Skin epidermis (tissue), 12 donors: ENCODE measurements around the gene CACNA2D2.

Experiments
- H3K27ac ChIP-seq, 21 experiments: fragments of 200-600 bp; sonication (generic) in 11 of 21; one replicate each; pipeline ENCODE4 v1.5.0; 2020; ENCODE audit warnings: mild to moderate bottlenecking in 3 of 21, inconsistent platforms in 2 of 21, moderate library complexity in 2 of 21
- H3K4me3 ChIP-seq, 7 experiments: fragments of 200-600 bp; sonication (generic) in 2 of 7; one replicate each; pipeline ENCODE4 v1.5.0; 2020; ENCODE audit warnings: inconsistent platforms in 2 of 7, mild to moderate bottlenecking in 2 of 7, moderate library complexity in 1 of 7

The CACNA2D2 gene

DNA sequence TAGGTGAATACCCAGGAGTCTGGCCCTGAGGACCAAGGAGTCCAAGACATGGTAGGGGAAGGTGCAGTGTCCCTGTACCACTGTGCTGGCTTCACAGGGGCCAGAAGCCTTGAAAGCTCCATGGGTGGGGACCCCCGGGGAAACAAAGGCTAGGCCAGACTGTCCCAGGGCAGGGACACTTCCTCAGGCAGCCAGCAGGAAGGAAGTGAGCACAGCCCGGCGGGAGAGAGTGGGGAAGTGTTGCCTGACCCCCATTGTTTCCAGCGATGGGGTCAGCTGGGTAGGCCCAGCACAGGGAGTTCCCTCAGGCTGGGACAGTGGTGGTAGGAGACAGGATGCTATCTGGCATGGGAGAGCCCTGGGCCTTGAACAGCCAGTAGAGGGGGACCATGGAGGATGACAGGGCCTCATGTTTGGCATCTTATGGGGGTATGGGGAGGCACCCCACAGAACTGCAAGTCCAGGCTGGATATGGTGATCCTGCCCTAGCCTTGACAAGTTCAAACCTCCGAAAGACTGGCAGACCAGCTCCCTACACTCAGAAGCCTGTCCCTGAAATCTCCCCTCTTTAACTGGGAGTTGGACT is 179.7 kb downstream of the CACNA2D2 start:
- H3K4me3 ChIP-seq, result no peak overlapping the region
- peak overlapping the region in 20 of 21 experiments; percentile 36 to 99 (median 97) for H3K27ac ChIP-seq

GRCh38 chr3:50323092-50323600 is 180.3 kb downstream of the CACNA2D2 start:
- Histone ChIP-seq H3K4me3 (peak overlapping the region in 1 of 7 experiments; percentile 71), H3K27ac (peak overlapping the region in 20 of 21 experiments; percentile 21 to 99 (median 97))

DNA sequence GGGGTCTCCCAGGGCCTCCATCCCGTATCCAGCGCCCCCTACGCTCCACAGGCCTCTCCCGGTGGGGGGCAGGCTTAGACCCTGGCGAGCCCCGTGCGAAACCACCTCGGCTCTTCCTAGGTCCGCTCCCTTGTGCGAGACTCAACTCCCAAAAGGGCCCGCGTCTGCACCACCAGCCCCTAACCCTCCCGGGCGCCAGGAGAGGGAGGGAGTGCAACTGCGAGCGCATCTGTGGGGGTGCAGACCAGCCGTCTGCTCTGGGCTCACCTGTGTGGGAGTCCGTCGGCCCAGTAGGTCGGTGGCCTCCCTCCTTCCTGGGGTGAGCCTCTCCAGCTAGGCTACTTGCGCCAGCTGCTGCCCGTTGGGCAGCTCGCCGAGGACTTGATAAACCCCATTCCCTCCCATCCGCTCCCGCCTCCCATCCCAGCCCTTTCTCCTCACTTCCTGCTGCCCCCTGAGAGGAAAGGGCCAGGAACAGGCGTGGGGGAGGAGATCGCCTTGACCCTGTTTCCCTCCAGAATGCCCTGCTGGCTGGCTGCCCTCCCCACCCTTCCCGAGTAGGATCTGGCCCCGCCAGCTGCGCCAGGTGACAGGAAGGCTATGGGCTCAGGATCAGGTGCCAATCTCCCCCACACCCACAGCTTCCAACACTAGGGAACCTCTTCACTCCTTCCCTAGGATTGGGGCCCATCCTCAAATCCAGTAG is 180.9 kb downstream of the CACNA2D2 start, which contains the start of gene HYAL2:
TSS of gene HYAL2 (minus strand) at position 360 of the 706 bp plus-strand sequence. CDS start 2,256 bp downstream, outside the sequence.
- Histone ChIP-seq H3K4me3 (peak within 1 kb of the TSS; percentile 57 to 92 (median 63)), H3K27ac (peak within 1 kb of the TSS; percentile 86 to 99 (median 97))

DNA sequence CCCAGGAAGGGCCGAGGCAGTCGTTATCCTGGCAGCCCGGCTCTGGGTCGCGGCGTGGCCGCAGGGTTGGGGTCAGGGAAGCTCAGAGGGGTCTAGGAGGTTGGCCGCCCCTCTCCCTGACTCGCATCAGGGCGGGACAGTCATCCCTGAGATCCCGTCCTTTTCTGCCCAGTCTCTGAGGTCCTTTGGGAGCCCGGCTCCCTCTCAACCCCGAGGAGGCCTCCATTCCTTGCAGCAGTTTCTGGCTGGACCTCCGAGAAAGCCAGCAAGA is 181.4 kb downstream of the CACNA2D2 start:
- H3K27ac ChIP-seq, result peak overlapping the region; percentile 86 to 99 (median 97)
- H3K4me3 ChIP-seq, result peak overlapping the region; percentile 57 to 92 (median 63)

DNA sequence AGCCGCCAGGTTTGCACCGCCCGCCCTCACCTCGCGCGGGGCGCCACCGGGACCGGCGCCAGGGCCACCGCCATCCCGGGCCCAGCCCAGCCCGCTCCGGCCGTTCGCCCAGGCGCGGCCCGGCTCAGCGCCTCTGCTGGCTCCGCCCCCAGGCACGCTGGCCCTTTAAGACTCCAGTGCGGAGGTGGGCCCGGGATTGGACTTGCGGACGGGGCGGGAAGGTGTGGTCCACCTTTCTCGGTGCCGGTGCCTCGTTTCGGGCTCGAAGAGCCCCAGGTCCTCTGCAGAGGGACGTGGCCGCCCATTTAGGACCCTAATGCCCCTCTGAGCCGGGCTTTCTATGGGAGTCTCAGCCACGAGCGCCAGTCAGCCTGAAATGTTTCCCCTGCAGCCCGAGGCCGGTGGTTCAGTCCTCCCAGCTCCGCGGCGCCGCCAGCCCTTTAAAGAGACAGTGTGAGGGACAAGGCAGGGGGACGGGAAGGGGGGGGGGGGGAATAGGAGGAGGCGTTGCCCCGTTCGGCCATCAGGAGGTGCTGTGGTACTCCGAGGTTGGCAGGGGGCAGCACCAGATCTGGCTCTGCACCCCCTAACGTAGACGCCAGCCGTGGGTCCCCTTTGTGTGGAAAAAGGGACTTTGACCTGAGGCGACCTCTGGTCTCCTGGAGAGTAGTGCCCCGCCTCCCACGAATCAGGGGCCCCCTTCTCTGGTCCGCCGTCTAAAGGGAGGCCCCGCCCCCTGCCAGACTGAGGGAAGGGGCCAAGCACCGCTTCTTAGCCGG is 181.9 kb downstream of the CACNA2D2 start:
- Histone ChIP-seq H3K4me3 (peak overlapping the region; percentile 57 to 92 (median 63)), H3K27ac (peak overlapping the region; percentile 86 to 99 (median 97))

GRCh38 chr3:50320853-50321335 is 182.5 kb downstream of the CACNA2D2 start:
- Histone ChIP-seq H3K27ac (peak overlapping the region; percentile 86 to 99 (median 97)), H3K4me3 (peak overlapping the region; percentile 57 to 92 (median 63))

GRCh38 chr3:50319894-50320625 is 183.4 kb downstream of the CACNA2D2 start:
- Histone ChIP-seq H3K4me3 (peak overlapping the region; percentile 57 to 92 (median 63)), H3K27ac (peak overlapping the region in 19 of 21 experiments; percentile 86 to 99 (median 97))

DNA sequence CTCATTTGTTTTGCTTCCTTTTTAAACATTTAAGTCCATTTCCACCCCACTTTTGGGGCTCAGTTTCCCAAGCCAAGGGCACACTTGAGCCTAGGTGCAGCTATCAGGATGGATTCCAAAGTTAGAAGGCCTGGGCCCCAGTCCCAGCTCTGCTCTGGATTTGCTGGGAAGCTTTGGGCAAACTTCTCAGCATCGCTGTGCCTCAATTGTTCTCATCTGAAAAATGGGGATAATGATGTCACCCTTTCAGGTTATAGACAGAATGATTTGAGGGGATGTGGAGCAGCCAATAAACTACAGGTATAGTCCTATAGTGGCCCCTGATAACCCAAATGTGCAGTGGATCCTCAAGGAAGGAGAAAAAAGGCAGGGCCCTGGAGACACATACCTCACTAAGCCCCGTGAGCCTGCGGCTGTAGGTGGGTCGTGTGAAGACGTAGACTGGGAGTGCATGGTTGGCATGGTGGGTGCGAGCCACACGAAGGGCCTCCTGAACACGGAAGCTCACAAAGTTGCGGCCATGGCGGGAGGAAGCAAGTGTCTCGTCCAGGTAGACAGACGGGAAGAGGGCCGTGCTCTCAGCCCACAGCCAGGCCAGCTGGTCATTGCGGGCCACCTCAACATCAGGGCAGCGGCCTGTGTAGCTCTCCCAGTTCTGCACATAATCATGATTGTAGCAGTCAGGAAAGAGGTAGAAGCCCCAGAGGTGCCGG is 184.1 kb downstream of the CACNA2D2 start:
- Histone ChIP-seq H3K27ac (peak overlapping the region in 12 of 21 experiments; percentile 1 to 98 (median 84)), H3K4me3 (peak overlapping the region in 1 of 7 experiments; percentile 1)

DNA sequence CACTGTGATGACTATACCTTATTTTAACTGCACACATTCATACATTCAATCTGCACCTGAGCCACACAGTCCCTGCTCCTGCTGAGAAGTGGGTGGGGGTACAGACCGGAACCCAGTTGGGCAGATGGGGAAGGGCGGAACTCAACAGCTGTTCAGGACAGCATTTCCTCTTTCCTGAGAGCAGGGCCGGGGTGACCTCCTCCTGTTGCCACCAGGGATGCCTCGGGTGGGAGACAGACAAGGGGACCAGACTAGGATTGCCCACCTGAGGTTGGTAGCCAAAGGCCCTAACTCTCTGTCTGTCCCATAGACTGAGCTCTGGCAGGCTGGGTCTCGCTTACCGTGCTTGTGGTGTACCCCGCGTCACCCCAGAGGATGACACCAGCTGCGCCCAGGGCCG is 184.8 kb downstream of the CACNA2D2 start:
- Histone ChIP-seq H3K27ac (peak overlapping the region in 15 of 21 experiments; percentile 1 to 98 (median 83)), H3K4me3 (no peak overlapping the region)

GRCh38 chr3:50318163-50318562 is 185.3 kb downstream of the CACNA2D2 start:
- Histone ChIP-seq H3K4me3 (no peak overlapping the region), H3K27ac (peak overlapping the region in 20 of 21 experiments; percentile 21 to 98 (median 84))

DNA sequence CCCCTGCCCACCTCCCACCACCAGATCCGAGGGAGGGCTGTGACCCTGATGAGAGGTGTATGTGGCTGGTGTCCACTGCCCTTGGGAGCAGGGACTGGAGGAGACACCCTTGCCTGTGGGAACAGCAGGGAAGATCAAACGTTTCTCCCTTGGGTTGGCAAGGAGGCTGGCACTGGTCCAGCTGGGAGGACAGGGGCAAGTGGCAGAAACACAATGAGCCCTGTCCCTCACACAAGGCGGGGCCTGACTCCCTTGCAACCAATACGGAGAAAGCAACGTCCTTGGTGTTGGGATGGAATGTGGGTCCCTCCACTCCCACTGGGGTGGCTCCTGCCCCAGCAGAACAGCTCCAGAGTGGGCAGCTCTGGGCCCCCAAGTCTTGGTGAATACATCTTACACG is 186.1 kb downstream of the CACNA2D2 start:
- Histone ChIP-seq H3K27ac (peak overlapping the region in 20 of 21 experiments; percentile 70 to 98 (median 84)), H3K4me3 (no peak overlapping the region)

DNA sequence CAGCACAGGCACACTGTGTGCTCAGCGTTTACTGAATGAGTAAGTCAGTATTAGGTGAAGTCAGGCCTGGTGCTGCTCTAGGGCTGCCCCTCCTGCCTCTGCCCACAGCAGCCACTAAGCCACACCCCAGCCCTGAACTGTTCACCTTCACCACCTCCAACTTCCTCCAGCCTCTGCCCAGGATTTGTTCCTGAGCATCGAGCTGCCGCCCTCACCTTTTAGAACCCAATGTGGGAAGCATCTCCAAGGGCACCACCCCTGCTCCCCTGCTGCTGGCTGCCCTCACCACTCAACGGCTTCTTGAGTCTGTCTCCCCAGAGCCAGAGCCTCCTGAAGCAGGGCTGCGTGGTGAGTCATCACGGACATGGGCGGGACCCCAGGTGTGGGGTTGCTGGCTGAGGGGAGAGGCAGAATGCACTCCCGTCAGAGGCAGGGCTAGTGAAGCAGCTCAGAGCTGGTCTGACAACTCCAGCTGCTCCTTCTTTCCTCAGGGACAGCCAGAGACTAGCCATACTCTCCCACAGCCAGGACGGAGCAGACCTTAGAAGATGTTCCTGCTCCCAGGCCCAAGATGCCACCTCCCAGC is 186.7 kb downstream of the CACNA2D2 start:
- Histone ChIP-seq H3K4me3 (no peak overlapping the region), H3K27ac (peak overlapping the region in 20 of 21 experiments; percentile 70 to 98 (median 84))

- no peak overlapping the region for H3K4me3 ChIP-seq
- peak overlapping the region in 6 of 21 experiments; percentile 8 to 91 (median 38) for H3K27ac ChIP-seq
Observed at GRCh38 chr3:50314816-50315215, 188.6 kb downstream of the CACNA2D2 start.

DNA sequence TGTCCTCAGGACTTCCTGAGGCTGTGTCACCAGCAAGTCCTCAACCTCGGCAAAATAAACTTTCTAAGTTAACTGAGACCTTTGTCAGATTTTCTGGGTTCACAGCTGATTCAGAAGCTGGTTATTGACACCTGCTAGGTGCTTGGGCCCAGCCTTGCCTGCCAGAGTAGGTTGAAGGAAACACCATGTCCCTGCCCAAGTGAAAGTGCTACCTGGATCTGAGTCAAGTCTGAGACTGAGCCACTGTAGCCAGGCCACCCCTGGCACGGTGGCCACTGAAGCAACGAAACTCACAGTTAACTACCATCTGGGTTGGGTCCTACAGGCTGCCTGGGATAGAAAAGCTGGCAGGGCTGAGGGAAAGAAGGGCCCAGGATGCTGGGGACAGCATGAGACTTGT is 189.1 kb downstream of the CACNA2D2 start:
- H3K27ac ChIP-seq, result peak overlapping the region in 5 of 21 experiments; percentile 8 to 91 (median 36)
- H3K4me3 ChIP-seq, result no peak overlapping the region
